Uterine smooth muscle cell (primary cell): Measurements from ENCODE around the gene ACSL5. TPM values are rescaled to one million over a fixed set of nuclear protein-coding genes. Genes with fewer than 3 reads are reported as not detected.

Experiments used
- total RNA-seq: library from RNA; depleted of rRNA; stranded (reverse); fragments of >200 nt; gene quantifications from 2 replicates; pipeline ENCODE4 v1.2.3, GENCODE V29; 2014

Gene ACSL5, protein sequence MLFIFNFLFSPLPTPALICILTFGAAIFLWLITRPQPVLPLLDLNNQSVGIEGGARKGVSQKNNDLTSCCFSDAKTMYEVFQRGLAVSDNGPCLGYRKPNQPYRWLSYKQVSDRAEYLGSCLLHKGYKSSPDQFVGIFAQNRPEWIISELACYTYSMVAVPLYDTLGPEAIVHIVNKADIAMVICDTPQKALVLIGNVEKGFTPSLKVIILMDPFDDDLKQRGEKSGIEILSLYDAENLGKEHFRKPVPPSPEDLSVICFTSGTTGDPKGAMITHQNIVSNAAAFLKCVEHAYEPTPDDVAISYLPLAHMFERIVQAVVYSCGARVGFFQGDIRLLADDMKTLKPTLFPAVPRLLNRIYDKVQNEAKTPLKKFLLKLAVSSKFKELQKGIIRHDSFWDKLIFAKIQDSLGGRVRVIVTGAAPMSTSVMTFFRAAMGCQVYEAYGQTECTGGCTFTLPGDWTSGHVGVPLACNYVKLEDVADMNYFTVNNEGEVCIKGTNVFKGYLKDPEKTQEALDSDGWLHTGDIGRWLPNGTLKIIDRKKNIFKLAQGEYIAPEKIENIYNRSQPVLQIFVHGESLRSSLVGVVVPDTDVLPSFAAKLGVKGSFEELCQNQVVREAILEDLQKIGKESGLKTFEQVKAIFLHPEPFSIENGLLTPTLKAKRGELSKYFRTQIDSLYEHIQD
- total RNA-seq, result 0.22 and 0.50 TPM in 2 replicates

DNA sequence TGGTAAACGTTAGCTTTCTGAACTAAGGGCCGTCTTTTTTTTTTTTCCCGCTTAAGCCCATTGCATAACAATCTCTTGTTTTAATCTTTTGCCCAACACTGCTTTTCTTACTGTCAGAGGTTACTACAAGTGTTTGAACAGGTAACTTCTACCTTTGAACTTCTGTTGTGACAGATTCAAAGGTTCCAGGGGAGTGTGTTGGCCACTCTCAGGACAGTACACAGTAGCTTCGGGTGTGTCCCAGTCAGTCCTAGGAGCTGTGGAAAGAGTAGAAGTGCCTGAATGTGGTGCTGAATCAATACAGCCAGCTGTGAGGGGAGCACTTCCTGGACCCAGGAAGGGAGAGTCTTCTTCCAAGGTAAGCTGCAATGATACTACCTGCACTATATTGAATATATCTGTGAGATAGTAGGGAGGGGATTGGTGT lies at the start of gene ACSL5:
Gene ACSL5, plus strand, starts transcription at position 205 of the 427 bp plus-strand sequence. CDS start 20,831 bp downstream, outside the sequence.

DNA sequence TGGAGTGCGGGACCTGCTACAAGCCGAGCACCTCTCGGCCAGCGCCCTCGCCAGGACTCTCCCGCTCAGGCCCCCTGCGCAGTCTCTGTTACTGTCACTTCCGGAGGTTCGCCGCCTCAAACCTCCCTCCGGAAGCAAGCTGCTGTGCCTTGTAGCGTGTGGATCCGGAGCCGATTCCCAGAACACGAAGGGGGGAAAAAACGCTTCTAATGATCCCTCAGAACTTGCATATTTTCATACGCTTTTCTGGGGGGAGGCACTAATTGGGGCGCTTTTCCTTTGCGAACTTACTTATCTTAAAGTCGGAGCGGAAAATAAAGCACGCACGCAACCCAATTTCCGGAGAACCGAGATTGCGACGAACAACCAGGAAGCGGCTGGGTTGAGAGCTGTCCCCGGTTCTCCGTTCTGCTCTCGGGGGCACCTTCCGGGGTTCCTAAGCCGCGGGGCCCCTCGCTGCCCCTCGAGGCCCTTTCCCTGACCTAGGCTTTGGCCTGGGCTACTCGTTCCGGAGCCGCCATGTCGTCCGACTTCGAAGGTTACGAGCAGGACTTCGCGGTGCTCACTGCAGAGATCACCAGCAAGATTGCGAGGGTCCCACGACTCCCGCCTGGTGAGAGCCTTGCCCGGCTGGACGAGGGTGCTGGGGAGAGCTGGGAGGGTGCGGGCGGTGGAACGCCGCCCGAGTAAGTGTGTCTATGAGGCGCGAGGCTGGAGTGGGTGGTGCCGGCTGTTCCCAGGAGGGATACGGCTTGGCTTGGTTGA lies 73.1 kb downstream of the ACSL5 start, which contains the start of the genes VTI1A and ZDHHC6:
Gene VTI1A, plus strand, starts transcription at position 361 of the 765 bp plus-strand sequence. Its CDS starts 159 bp downstream, at position 520.
Gene ZDHHC6, minus strand, starts transcription at position 60 of the 765 bp plus-strand sequence. CDS start 1,478 bp downstream, outside the sequence.

Other genes with a start within 250 kb of the ACSL5 start
- gene GPAM, start 190.4 kb upstream of the ACSL5 start, total RNA-seq, result 14.5 and 17.5 TPM in 2 replicates
- gene TECTB, start 90.7 kb upstream of the ACSL5 start, total RNA-seq, result not detected in 2 replicates
- 32.4 and 34.0 TPM in 2 replicates for gene ZDHHC6, start 72.8 kb downstream of the ACSL5 start, total RNA-seq
- gene VTI1A, start 73.1 kb downstream of the ACSL5 start, total RNA-seq, result 43.4 and 45.6 TPM in 2 replicates